HCT116 (cell line): ENCODE results near the gene PTPRR. TPM values are rescaled to one million over a fixed set of nuclear protein-coding genes. Genes with fewer than 3 reads are reported as not detected.

Experiments used
- ATAC-seq: fragments of 200-7000 bp; cut with Tn5 transposase; 2 replicates; pipeline ENCODE4 v1.9.1; 2020; ENCODE audit warnings: mild to moderate bottlenecking, moderate library complexity
- BruUV-seq: library from RNA; stranded (reverse); fragments of 400-500 nt; replicated peaks from 2 replicates; lab custom pipeline; 2021; lab: Mats Ljungman, UMichigan
- CTCF ChIA-PET: fragments of 300-600 bp; sonication (Branson Sonifier 250); formaldehyde crosslinking; loops from one replicate; lab custom pipeline; 2021; ENCODE audit warnings: antibody characterized with exemption; lab: Charles Lee
- POLR2A ChIA-PET: fragments of 300-600, 350-600 bp; sonication (Branson Sonifier 250); formaldehyde crosslinking; loops from one replicate; lab custom pipeline; 2021; ENCODE audit warnings: antibody characterized with exemption; lab: Charles Lee
- RAD21 ChIA-PET, 2 experiments: fragments of 300-600 bp; sonication (Branson Sonifier 250); formaldehyde crosslinking; loops; one replicate each; lab custom pipeline; 2023; ENCODE audit warnings: low total read pairs in 2 of 2; ENCODE audit not compliant: uncharacterized antibody in 2 of 2, unreplicated experiment in 2 of 2, low non-redundant PET in 1 of 2; lab: Charles Lee
- DNase-seq: peaks from one replicate; pipeline ENCODE4 v3.0.0-alpha.2; 2010; ENCODE audit warnings: low read depth, low spot score
- H2AFZ ChIP-seq: fragments of 200-600 bp; shearing (Covaris generic), sonication (generic); 2 replicates; pipeline ENCODE4 v1.6.1; 2017; ENCODE audit warnings: low read depth, mixed run types, mixed read lengths, antibody characterized with exemption, low read length; ENCODE audit not compliant: poor library complexity, severe bottlenecking
- H3K27ac ChIP-seq: 2 replicates; pipeline ENCODE4 v1.5.1; 2012; ENCODE audit warnings: low read depth, low read length
- H3K27me3 ChIP-seq: fragments of 200-600 bp; sonication (generic); 2 replicates; pipeline ENCODE4 v1.6.1; 2016; ENCODE audit warnings: mixed run types, low read length, mixed read lengths; ENCODE audit not compliant: insufficient read depth
- H3K36me3 ChIP-seq, 2 experiments: fragments of 200-500 bp in 1 of 2; fragments of 200-600 bp in 1 of 2; sonication (Bioruptor generic) in 1 of 2; sonication (generic) in 1 of 2; 2 replicates each; pipeline versions ENCODE4 v1.5.1 to v1.6.1; 2014 to 2016; ENCODE audit warnings: low read length in 2 of 2, inconsistent platforms in 1 of 2, mixed read lengths in 1 of 2, mixed run types in 1 of 2; ENCODE audit not compliant: insufficient read depth in 2 of 2, control insufficient read depth in 1 of 2
- H3K4me1 ChIP-seq, 2 experiments: fragments of 200-600 bp in 1 of 2; sonication (generic) in 1 of 2; 2 replicates each; pipeline versions ENCODE4 v1.5.1 to v1.6.1; 2012 to 2017; ENCODE audit warnings: low read length in 2 of 2, inconsistent platforms in 1 of 2, mild to moderate bottlenecking in 1 of 2, mixed read lengths in 1 of 2, mixed run types in 1 of 2, moderate library complexity in 1 of 2; ENCODE audit not compliant: insufficient read depth in 2 of 2, control insufficient read depth in 1 of 2
- H3K4me2 ChIP-seq: fragments of 200-600 bp; sonication (generic); 2 replicates; pipeline ENCODE4 v1.6.1; 2017; ENCODE audit warnings: mixed run types, low read length, mixed read lengths
- H3K4me3 ChIP-seq, 2 experiments: fragments of 200-600 bp in 1 of 2; sonication (generic) in 1 of 2; replicated peaks in 1 of 2; 2 replicates each; pipeline ENCODE4 v1.5.1; 2011 to 2016; ENCODE audit warnings: low read length in 2 of 2, control low read depth in 1 of 2, low read depth in 1 of 2, mild to moderate bottlenecking in 1 of 2, mixed read lengths in 1 of 2, mixed run types in 1 of 2
- H3K79me2 ChIP-seq: fragments of 200-600 bp; sonication (generic); 2 replicates; pipeline ENCODE4 v1.6.1; 2017; ENCODE audit warnings: mild to moderate bottlenecking, mixed run types, low read length, moderate library complexity, mixed read lengths; ENCODE audit not compliant: insufficient read depth
- H3K9ac ChIP-seq: fragments of 200-600 bp; sonication (generic); 2 replicates; pipeline ENCODE4 v1.6.1; 2016; ENCODE audit warnings: low read length, mixed read lengths
- H3K9me2 ChIP-seq: fragments of 200-600 bp; sonication (generic), shearing (Covaris generic); 2 replicates; pipeline ENCODE4 v1.6.1; 2017; ENCODE audit warnings: mixed run types, mild to moderate bottlenecking, moderate library complexity; ENCODE audit not compliant: insufficient read depth
- H3K9me3 ChIP-seq, 2 experiments: fragments of 200-500 bp in 1 of 2; fragments of 200-600 bp in 1 of 2; sonication (Bioruptor generic) in 1 of 2; sonication (generic) in 1 of 2; 2 replicates each; pipeline ENCODE4 v1.6.1; 2014 to 2017; ENCODE audit warnings: low read length in 2 of 2, mixed read lengths in 2 of 2, inconsistent platforms in 1 of 2, low read depth in 1 of 2, mild to moderate bottlenecking in 1 of 2, mixed run types in 1 of 2, moderate library complexity in 1 of 2; ENCODE audit not compliant: control insufficient read depth in 1 of 2, insufficient read depth in 1 of 2
- H4K20me1 ChIP-seq: fragments of 200-600 bp; sonication (generic), shearing (Covaris generic); 2 replicates; pipeline ENCODE4 v1.6.1; 2017; ENCODE audit warnings: mixed run types, mild to moderate bottlenecking, moderate library complexity; ENCODE audit not compliant: insufficient read depth
- CBX3 ChIP-seq: IDR thresholded peaks from 2 replicates; pipeline ENCODE4 v1.6.1; 2012; ENCODE audit warnings: low read depth
- EZH2 ChIP-seq: fragments of 200-600 bp; sonication (generic); IDR thresholded peaks from 2 replicates; pipeline ENCODE4 v1.6.1; 2017; ENCODE audit warnings: antibody characterized with exemption, mixed run types
- MAX ChIP-seq: IDR thresholded peaks from 2 replicates; pipeline ENCODE4 v1.6.1; 2012
- intact Hi-C: fragments of 100-400 bp; cut with micrococcal nuclease; formaldehyde crosslinking; loops from 2 replicates; pipeline ENCODE4 v1.10.0; 2022
- total RNA-seq: library from RNA; stranded (reverse); gene quantifications from one replicate; pipeline ENCODE4 v1.2.1, GENCODE V29; 2021; ENCODE audit not compliant: unreplicated experiment

Gene PTPRR
- total RNA-seq, 1 experiment from 2014 or later: 0.27 TPM

GRCh38 chr12:70785896-70786295 lies 134.6 kb downstream of the PTPRR start:
- POLR2A ChIA-PET: no interaction called here
- Histone ChIP-seq H3K9me2 (no peaks in the 10 kb centered on the region), H3K79me2 (no peaks in the 10 kb centered on the region), H3K4me2 (no peak overlapping the region), H3K9ac (no peak overlapping the region)
- no peak for ATAC-seq
- intact Hi-C loops: no loop called here
- no peak for TF ChIP-seq MAX
- TF ChIP-seq EZH2: no peak
- TF ChIP-seq, all 23 proteins: peak for 0
- Histone ChIP-seq H2AFZ (no peak overlapping the region), H3K36me3 (no peaks in the 10 kb centered on the region), H3K27ac (no peak overlapping the region), H4K20me1 (no peaks in the 10 kb centered on the region), H3K9me3 (no peaks in the 10 kb centered on the region), H3K27me3 (no peaks in the 10 kb centered on the region), H3K4me1 (no peaks in the 10 kb centered on the region), H3K4me3 (no peak overlapping the region)
- ChIA-PET CTCF (no interaction called here), RAD21 (interaction anchor here in 1 of 2 experiments (0.6 kb wide), 1 partner anchor 64 kb away, joined by 3 read pairs; no protein-coding TSS in a partner anchor)
- BruUV-seq: no TSS peak
- DNase-seq: no peak

- Histone ChIP-seq H3K4me3 (no peak overlapping the region), H3K27me3 (no peaks in the 10 kb centered on the region), H3K9me2 (no peaks in the 10 kb centered on the region), H3K4me1 (no peaks in the 10 kb centered on the region), H3K36me3 (no peaks in the 10 kb centered on the region), H3K27ac (no peak overlapping the region), H3K9ac (no peak overlapping the region), H3K4me2 (no peak overlapping the region), H4K20me1 (no peaks in the 10 kb centered on the region), H3K79me2 (no peaks in the 10 kb centered on the region), H3K9me3 (no peaks in the 10 kb centered on the region), H2AFZ (no peak overlapping the region)
- DNase-seq (no peak), ATAC-seq (no peak)
- ChIA-PET RAD21 (no interaction called here), CTCF (no interaction called here), POLR2A (no interaction called here)
- no TSS peak for BruUV-seq
- no peak for TF ChIP-seq CBX3
- intact Hi-C loops: no loop called here
Observed at GRCh38 chr12:70784042-70784668, 136.4 kb downstream of the PTPRR start.
